Daoy (cell line): ENCODE results near the gene DNAI2. TPM values are rescaled to one million over a fixed set of nuclear protein-coding genes. Genes with fewer than 3 reads are reported as not detected.
"Not testable (repeated sequence)": the region's sequence is repeated elsewhere in the genome, so short reads cannot be mapped to it uniquely, and the experiment has no call there.

Experiments
- DNase-seq: peaks from one replicate; pipeline ENCODE4 v3.0.0-alpha.2; 2015; ENCODE audit warnings: low read depth
- total RNA-seq: library from RNA; depleted of rRNA; stranded (reverse); fragments of >200 nt; shearing (Covaris generic); gene quantifications from 2 replicates; pipeline ENCODE4 v1.2.3, GENCODE V29; 2014

DNAI2 gene
- total RNA-seq, 1 experiment from 2014 or later, result not detected

DNA sequence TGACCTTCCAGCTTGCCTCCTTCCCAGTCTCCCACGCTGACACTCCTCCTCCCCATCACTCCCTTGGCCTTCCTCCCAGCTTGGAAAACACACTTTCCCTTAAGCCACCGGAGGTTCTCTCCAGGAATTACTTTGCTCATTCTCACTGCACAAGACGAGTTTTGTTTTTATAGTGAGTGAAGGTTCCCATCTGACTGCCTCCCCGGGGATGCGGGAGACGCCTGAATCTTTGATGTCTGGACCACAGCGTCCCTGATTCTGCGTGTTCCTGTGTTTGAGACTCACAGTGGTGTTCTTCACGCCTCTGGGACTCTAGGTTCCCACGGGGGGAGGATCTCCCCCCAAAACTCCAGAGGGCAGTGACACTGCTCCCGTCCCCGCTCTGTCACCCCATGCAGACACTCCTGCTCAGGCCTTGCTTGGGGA, 2.0 kb downstream of the DNAI2 start:
- DNase-seq, result peak; percentile 44

DNA sequence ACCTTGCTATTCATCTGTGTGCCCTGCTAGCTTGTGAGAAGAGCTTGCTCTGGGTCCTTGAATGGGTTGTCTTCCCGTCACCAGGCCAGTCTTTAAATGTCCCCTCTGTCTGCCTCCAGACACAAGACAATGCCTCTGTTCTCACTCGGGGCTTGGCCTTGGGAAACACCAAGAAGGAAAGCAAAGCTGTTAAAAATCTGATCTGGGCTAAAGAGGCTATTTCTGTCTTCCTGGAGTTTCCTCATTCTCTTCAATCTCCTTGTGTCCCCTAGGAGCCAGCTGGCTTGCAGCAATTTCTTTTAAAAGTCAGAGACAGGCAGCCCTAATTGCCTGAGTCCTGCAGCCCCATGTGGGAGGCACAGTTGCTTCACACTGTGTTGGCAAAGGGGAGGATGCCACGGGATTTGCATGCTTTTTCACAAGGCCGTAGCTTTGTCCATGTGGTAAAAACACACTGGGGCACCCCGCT, 2.5 kb downstream of the DNAI2 start:
- DNase-seq, result no peak

DNA sequence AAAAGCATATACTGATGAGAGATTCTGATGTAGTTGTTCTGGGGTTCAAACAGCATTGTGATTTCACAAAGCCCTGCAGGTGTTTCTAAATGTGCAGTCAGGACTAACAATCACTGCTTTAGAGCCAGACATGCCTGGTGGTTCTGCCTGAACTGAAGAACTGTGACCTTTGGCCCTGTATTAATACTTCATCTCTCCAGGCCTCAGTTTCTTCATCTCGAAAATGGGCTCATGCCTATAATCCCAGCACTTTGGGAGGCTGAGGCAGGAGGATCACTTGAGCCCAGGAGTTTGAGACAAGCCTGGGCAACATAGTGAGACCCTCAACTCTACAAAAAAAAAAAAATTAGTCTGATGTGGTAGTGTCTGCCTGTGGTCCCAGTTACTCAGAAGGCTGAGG, 3.9 kb downstream of the DNAI2 start:
- DNase-seq, result no peak

DNA sequence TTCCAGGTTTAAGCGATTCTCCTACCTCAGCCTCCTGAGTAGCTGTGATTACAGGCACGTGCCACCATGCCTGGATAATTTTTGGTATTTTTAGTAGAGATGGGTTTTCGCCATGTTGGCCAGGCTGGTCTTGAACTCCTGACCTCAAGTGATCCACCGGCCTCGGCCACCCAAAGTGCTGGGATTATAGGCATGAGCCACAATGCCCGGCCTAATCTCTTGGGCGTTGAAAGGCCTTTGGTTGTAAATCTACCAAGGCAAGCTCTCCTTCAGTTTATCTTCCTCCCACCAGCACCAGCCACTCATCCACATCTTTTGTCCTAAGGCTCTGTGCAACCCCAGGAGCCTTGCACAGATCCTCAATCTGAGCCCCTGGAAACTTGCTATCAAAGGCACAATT, 5.6 kb downstream of the DNAI2 start:
- DNase-seq, result not testable (repeated sequence)

DNA sequence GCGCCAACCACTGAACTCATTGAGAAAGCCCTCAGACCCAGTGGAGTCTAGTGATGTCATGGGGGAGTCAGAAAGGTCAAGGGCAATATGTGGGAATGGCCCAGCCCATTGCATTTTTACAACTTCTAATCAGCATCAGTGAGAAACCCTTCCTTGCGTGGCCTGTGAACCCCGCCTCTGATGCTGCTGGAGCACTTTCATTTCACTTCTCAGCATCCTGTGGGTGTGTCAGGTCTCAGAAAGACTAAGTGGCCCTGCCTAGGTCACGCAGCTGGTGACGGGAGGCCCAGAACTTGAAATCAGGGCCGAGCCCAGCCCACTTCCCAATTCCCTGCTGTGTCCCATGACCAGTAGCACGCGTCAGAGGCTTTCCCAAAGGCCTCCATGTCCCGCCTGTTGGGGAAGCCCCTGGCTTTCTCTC, 6.1 kb downstream of the DNAI2 start:
- no peak for DNase-seq

DNA sequence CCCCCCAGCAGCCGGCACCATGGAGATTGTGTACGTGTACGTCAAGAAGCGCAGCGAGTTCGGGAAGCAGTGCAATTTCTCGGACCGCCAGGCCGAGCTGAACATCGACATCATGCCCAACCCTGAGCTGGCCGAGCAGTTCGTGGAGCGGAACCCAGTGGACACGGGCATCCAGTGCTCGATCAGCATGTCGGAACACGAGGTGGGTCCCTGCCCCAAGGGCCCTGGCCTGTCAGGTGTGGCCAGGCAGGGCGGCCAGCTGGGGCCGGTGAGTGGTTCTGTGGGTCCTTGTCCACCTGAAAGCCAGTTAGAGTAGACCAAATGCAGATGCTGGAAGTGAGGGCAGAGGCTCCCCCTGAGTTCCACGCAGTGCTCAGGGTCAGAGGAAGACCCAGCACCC, 7.8 kb downstream of the DNAI2 start:
- DNase-seq, result no peak

DNA sequence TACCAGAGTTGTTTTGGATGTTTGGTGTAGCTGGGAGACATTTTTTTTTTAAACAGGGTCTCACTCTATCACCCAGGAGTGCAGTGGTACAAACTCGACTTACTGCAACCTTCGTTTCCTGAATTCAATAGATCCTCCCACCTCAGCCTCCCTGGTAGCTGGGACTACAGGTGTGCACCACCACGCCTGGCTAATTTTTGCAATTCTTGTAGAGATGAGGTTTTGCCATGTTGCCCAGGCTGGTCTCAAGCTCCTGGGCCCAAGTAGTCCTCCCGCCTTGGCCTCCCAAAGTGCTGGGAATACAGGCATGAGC, 8.2 kb downstream of the DNAI2 start:
- not testable (repeated sequence) for DNase-seq

DNA sequence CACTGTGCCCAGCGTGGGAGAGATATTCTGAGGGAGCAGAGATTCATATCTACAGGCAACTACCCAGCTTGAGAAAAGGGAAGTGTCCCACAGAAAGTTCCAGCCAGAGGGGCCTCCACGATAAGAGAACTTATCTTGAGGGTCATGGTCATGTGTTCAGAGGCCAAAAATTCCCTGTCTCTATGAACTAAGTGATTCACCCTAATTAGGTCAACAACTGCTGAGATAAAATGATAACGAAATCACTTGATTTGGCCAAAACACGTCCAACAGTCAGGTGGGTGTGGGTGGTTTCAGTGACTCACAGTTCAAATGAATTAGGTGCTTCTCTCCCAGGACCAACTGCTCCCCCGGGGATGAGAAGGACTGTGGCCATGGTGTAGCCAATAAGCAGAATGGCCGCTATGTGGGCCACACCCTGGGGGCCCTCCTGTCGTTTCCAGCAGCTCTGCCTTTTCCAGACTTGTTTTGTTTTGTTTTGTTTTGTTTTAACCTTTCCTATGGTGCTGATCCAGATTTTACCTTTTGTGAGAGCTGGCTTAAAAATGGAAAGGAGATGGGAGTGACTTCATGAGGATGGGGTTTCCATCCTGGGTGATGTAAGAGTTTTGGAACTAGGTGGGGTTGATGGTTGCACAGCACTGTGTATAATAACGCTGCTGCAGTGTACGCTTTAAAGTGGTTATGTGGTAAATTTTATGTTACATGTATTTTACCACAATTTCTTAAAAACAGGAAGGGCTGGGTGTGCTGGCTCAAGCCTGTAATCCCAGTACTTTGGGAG, 8.7 kb downstream of the DNAI2 start:
- peak; percentile 94 for DNase-seq

DNA sequence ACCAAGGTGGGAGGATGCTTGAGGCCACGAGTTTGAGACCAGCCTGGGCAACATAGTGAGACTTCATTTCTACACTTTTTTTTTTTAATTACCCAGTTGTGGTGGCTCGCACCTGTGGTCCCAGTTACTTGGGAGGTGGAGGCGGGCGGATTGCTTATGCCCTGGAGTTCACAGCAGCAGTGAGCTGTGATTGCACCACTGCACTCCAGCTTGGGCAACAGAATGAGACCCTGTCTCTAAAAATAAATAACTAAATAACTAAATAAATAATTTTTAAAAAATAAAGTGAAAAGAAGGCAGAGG, 9.3 kb downstream of the DNAI2 start:
- no peak for DNase-seq

DNA sequence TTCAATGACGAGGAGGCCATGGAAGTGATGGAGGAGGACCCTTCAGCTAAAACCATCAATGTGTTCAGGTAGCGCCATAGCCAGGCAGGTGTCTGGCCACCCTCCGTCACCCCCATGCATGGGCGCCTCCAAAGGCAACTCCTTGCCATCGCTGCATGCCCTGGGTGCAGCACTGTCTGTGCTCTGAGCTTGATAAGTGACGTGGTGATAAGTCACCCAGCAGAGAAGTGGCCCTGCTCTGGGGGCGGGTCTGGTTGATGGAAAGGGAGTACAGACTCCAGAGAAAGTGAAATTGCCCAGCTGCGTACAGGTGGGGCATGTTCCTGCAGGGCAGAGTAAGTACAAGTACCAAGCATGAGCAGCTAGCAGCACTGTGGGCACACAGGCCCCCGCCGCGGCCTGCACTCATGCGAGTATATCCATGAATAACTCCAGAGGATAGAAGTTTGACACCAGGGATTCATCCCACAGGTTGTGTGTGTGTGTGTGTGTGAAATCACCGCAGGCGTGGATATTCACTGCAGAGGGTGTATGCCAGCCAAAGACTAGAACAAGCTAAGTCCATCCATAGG, 13.1 kb downstream of the DNAI2 start:
- DNase-seq, result no peak

DNA sequence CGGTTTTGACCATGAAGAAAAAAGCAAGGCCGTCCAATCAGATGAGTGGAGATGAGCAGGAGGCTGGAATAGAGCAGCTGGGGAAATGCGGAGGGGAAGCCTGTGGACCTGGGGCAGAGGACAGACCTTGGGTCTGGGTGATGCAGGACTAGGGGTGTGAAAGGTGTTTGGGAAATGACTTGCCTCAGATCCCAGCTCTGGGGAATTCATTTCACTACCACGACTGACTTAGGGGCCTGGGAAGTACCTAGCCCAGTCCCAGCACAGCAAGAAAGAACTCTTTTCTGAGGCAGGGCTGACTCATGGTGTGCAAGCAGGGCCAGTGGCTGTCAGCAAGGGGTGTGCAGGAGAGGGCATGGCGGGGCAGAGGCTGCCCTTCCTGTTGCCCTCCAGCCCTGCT, 14.8 kb downstream of the DNAI2 start:
- peak; percentile 61 for DNase-seq

DNA sequence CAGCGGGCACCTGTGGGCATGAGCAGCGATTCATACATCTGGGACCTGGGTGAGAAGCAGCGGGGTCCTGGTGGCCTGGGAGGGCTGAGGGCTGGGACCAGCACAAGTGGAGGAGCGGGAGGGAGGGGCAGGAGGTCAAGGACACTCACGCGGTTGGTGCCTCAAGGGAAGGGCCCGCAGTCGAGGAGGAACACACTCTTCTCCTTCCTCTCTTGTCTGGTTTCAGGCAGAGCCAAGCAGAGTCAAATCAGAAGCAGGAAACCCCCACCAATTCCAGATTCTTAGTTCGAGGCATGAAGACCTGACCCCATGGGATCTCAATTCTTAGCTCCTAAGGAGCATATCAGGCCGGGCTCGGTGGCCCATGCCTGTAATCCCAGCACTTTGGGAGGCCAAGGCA, 15.7 kb downstream of the DNAI2 start:
- DNase-seq, result no peak

DNA sequence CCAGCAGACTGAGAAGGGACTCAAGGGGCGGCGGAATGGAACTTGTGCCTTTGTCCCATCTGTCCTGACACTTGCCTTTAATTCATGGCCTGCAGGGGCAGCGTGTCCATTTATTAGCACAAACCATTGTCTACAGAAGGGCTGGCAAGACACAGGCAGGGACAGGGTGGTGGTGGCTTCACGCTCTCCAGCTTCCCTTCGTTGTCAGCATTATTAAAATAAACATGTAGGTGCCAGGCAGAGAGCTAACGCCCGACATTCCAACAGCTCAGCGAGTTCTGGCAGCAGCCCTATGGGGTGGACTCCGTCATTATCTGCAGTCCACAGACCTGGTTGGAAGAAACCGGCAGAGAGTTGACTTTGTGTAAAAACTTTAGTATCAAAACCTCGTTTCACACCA, 16.3 kb downstream of the DNAI2 start:
- DNase-seq, result no peak

DNA sequence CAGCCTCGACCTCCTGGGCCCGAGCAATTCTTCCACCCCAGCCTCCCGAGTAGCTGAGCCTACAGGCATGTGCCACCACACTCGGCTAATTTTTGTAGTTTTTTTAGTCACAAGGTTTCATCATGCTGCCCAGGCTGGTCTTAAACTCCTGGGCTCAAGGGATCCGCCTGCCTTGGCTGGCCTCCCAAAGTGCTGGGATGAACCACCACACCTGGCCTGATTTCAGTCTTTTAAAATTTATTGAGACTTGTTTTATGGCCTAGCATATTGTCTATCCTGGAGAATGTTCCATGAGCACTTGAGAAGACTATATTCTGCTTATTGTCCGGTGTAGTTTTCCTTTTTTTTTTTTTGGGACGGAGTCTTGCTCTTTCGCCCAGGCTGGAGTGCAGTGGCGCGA, 18.5 kb downstream of the DNAI2 start:
- DNase-seq, result no peak

DNA sequence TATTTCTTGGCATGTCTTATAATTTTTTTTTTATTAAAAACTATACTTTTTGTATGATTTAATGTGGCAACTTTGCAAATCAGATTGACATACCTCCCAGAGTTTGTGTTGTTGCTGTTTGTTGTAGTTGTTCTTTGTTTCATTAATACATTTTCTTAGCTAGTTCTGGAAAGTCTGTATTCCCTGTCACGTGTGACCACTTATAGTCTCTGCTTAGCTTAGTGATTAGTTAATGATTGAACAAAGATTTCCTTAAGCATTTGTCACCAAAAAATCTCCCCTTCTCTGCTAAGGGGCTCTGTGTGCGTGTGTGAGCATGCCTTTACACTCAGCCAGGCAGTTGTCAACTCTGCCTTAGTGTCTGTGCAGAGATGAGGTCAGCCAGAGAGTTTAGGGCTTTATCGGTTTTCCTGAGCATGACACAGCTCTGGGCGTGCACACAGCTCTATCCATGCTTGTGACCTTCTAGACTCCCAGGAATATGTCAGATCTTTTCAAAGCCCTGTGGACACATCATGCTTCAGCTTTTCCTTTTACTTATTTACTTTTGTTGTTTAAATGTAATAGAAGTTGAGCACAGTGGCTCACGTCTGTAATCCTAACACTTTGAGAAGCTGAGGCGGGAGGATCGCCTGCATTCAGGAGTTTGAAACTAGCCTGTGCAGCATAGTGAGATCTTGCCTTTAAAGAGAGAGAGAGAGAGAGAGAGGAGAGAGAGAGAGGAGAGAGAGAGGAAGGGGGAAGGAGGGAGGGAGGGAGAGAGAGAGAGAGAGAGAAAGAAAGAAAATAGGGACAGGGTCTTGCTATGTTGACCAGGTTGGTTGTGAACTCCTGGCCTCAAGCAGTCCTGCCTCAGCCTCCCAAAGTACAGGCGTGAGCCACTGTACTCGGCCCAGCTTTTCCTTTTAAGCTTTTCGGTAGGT, 21.9 kb downstream of the DNAI2 start:
- DNase-seq, result peak; percentile 82

DNA sequence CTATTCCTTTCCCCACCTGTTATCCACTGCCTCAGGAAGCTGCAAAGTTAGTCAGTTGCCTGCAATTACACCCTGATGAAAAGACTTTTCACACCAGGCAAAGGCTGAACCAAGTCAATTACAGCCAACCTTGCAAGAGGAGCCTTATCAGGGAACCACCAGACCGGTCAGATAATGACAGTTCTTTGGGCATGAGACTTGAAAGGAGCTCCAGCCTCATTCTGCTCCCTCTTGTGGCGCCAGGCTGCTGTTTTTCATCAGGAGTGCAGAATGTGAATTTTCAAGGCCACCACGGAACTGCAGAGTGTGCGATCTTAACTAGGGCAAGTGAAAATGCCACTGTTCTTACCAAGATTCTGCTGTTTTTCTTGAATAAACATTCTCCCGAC, 22.5 kb downstream of the DNAI2 start:
- peak; percentile 82 for DNase-seq

DNA sequence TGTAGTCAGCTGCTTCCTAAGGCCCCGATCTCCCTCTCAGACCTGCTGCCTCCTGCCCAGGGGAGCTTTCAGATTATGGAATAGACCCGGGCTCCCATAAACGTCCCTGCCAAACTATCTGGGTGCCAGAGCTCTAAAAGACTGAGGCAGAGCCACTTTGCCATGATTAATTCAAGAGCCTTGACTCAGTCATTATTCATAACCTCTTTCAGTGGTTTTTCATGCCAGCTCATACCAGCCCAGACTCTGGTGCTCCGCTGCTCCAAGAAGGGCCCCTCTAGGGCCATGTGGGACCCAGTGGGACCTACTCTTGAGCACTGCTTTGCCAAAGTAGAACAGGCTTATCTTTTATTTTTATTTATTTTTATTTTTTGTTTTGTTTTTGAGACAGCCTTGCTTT, 23.9 kb downstream of the DNAI2 start:
- DNase-seq, result peak; percentile 77

DNA sequence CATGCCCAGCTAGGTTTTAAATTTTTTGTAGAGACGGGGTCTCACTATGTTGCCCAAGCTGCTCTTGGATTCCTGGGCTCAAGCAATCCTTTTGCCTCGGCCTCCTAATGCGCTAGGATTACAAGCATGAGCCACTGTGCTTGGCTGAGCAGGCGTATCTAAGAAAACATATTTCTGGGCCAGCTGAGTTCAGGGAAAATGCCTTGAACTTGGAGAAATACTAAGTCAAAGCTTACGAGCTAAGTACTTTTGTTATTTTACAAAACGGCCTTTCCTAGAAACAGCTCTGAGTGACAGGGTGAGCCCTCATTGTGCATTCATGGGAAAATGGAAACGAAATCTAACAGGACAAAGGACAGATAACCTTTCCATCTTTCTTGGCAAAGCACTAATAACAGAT, 24.7 kb downstream of the DNAI2 start:
- DNase-seq, result no peak

DNA sequence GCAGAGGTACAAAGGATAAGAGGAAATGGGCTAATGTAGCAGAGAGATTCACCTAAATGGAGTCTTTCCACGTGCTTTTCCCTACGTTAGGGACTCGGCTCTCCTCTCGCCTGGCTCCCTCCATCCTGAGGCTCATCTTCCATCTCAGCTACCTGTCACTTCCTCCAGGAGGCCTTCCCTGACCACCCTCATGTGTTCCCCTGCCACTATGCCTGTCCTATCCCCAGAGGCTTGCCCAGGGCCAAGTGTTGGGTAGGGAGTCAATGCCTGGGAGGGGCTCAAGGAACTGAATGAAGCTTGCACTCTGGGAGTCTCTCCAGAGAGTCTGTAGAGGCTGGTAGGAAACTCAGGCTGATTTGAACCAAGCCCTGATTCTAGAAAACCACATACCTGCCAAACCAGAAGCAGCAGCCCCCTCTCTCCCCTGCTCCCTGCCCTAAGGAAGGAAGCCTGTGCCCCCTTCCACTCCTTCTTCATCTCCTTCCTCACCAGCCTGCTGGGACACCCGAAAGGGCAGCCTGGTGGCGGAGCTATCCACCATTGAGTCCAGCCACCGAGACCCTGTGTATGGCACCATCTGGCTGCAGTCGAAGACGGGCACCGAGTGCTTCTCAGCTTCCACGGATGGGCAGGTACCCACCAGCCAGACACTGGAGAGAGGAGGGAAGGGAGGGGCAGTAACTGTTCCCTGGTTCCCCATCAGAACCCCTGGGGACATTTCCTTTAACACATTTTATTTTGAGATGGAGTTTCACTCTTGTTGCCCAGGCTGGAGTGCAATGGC, 25.4 kb downstream of the DNAI2 start:
- DNase-seq, result no peak

DNA sequence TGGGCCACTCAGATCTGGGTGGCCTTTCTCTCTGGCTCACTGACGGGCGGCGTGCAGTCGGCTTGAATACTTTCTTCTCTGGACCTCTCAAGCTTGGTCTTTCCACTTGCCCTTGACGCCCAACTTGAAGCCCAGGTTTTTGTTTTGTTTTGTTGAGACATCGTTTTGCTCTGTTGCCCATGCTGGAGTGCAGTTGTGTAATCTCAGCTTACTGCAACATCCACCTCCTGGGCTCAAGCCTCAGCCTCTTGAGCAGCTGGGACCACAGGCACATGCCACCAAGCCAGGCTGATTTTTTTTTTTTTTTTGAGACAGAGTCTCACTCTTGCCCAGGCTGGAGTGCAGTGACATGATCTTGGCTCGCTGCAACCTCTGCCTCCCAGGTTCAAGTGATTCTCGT, 29.3 kb downstream of the DNAI2 start:
- no peak for DNase-seq

DNA sequence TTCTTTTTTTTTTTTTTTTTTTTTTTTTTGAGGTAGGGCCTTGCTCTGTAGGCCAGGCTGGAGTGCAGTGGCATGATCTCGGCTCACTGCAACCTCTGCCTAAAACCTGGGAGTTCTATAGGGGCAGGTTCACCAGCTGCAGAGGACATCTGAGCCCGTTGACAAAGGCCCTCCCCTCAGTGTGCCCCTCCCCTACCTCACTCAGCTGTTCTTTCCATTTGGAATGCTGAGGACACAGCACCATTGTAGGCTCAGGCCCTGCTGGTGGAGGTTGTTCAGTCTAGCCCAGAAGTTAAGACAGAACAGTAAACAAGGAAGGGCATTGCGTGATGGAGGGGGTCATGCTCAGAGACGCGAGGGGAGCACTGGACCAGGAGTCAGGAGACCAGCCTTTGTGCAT, 30.1 kb downstream of the DNAI2 start:
- no peak for DNase-seq
